Fibroblast of lung (primary cell): ENCODE data around the gene UGGT1. TPM values are rescaled to one million over a fixed set of nuclear protein-coding genes. Genes with fewer than 3 reads are reported as not detected.

Source experiments
- DNase-seq, 2 donors: peaks; one replicate each; pipeline versions ENCODE4 v3.0.0 to v3.0.0-alpha.2; 2010; ENCODE audit warnings: low read depth in 2 of 2
- H2AFZ ChIP-seq: 2 replicates; pipeline ENCODE4 v1.5.1; 2012; ENCODE audit warnings: low read length, control low read depth, inconsistent platforms
- H3K27ac ChIP-seq: 2 replicates; pipeline ENCODE4 v1.5.1; 2011; ENCODE audit warnings: low read length, control low read depth; ENCODE audit not compliant: insufficient read depth
- H3K27me3 ChIP-seq: 2 replicates; pipeline ENCODE4 v1.5.1; 2011; ENCODE audit warnings: mild to moderate bottlenecking, low read length; ENCODE audit not compliant: control insufficient read depth, insufficient read depth
- H3K36me3 ChIP-seq: 2 replicates; pipeline ENCODE4 v1.5.1; 2011; ENCODE audit warnings: low read length; ENCODE audit not compliant: control insufficient read depth, insufficient read depth
- H3K4me1 ChIP-seq: 2 replicates; pipeline ENCODE4 v1.5.1; 2011; ENCODE audit warnings: low read length; ENCODE audit not compliant: control insufficient read depth, insufficient read depth; ENCODE audit errors: extremely low read depth
- H3K4me2 ChIP-seq: 2 replicates; pipeline ENCODE4 v1.5.1; 2011; ENCODE audit warnings: low read length, control low read depth; ENCODE audit not compliant: insufficient read depth; ENCODE audit errors: extremely low read depth
- H3K4me3 ChIP-seq, 4 experiments: fragments of 200-600 bp in 1 of 4; sonication (generic) in 1 of 4; replicated peaks in 1 of 4; 2 replicates each; pipeline ENCODE4 v1.5.1; 2011 to 2016; ENCODE audit warnings: low read length in 4 of 4, low read depth in 3 of 4, mild to moderate bottlenecking in 3 of 4, control low read depth in 2 of 4, inconsistent platforms in 1 of 4, mixed read lengths in 1 of 4; ENCODE audit not compliant: insufficient read depth in 1 of 4; ENCODE audit errors: control extremely low read depth in 1 of 4
- H3K79me2 ChIP-seq: 2 replicates; pipeline ENCODE4 v1.5.1; 2012; ENCODE audit warnings: mild to moderate bottlenecking, low read length, inconsistent platforms; ENCODE audit not compliant: control insufficient read depth, insufficient read depth
- H3K9ac ChIP-seq: 2 replicates; pipeline ENCODE4 v1.5.1; 2011; ENCODE audit warnings: mild to moderate bottlenecking, low read length, control low read depth; ENCODE audit not compliant: insufficient read depth
- H3K9me3 ChIP-seq: 2 replicates; pipeline ENCODE4 v1.5.1; 2012; ENCODE audit warnings: low read depth, low read length; ENCODE audit not compliant: control insufficient read depth, insufficient read depth
- H4K20me1 ChIP-seq: 2 replicates; pipeline ENCODE4 v1.5.1; 2011; ENCODE audit warnings: low read length; ENCODE audit not compliant: control insufficient read depth, insufficient read depth; ENCODE audit errors: extremely low read depth
- EZH2 ChIP-seq: IDR thresholded peaks from 2 replicates; pipeline ENCODE4 v1.5.1; 2012; ENCODE audit warnings: low read length, control low read depth, mild to moderate bottlenecking; ENCODE audit errors: missing control alignments
- polyA plus RNA-seq, 2 donors: library from polyadenylated mRNA; depleted of rRNA in 1 of 2; stranded (reverse) in 1 of 2; unstranded in 1 of 2; fragments of >200 nt; gene quantifications; 2 replicates each; pipeline ENCODE4 v1.2.1, GENCODE V29; 2011 to 2012; ENCODE audit warnings: missing spikeins in 1 of 2
- total RNA-seq: library from RNA; depleted of rRNA; stranded (reverse); fragments of >200 nt; gene quantifications from 2 replicates; pipeline ENCODE4 v1.2.1, GENCODE V29; 2014
- TF ChIP-seq, protein P1 (sequence below), 2 donors: IDR thresholded peaks in 1 of 2; conservative IDR thresholded peaks in 1 of 2; 1 replicate in 1 of 2; 2 replicates in 1 of 2; pipeline ENCODE4 v1.5.1; 2011 to 2012; ENCODE audit warnings: low read length in 2 of 2, control low read depth in 1 of 2, inconsistent platforms in 1 of 2, low read depth in 1 of 2, mild to moderate bottlenecking in 1 of 2

Gene UGGT1
- total and polyA plus RNA-seq, 2 donors (not counting 1 experiment from before 2014, with no cell fraction given): 59.3 to 87.9 TPM

DNA sequence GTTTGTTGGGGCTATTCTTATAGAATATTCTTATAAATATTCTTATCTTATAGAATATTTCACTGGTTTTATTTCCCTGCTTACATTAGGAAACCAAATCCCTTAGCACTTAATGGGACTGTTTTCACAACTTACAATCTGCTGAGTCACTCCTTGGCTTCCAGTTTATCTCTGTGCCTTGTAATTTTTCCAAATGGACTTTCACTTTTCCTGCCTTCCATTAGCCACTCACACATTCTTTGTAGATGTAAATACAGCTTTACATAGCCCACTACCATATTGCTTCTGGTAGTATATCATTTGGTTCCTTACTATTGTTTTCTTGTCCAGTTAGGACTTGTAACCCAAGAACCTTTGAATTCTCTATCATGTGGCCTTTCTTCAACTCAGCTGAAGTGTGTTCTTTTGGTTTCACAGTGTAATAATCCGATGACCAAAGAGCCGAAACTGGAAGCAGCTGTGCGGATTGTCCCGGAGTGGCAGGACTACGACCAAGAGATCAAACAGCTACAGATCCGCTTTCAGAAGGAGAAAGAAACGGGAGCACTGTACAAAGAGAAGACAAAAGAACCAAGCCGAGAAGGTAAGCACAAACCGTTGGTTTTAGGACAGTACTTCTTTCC is 96.1 kb downstream of the UGGT1 start:
- Histone ChIP-seq H3K4me2 (peak overlapping the region; percentile 7), H4K20me1 (no peaks in the 10 kb centered on the region), H3K9ac (no peak overlapping the region), H3K4me1 (peaks cover 8% of the 10 kb centered on the region), H3K27ac (peak overlapping the region; percentile 41), H3K9me3 (no peaks in the 10 kb centered on the region), H3K79me2 (no peaks in the 10 kb centered on the region), H3K36me3 (peaks cover 8% of the 10 kb centered on the region), H3K4me3 (no peak overlapping the region), H3K27me3 (no peaks in the 10 kb centered on the region), H2AFZ (no peak overlapping the region)
- peak; percentile 81 to 82 for DNase-seq
- TF ChIP-seq, protein P1, sequence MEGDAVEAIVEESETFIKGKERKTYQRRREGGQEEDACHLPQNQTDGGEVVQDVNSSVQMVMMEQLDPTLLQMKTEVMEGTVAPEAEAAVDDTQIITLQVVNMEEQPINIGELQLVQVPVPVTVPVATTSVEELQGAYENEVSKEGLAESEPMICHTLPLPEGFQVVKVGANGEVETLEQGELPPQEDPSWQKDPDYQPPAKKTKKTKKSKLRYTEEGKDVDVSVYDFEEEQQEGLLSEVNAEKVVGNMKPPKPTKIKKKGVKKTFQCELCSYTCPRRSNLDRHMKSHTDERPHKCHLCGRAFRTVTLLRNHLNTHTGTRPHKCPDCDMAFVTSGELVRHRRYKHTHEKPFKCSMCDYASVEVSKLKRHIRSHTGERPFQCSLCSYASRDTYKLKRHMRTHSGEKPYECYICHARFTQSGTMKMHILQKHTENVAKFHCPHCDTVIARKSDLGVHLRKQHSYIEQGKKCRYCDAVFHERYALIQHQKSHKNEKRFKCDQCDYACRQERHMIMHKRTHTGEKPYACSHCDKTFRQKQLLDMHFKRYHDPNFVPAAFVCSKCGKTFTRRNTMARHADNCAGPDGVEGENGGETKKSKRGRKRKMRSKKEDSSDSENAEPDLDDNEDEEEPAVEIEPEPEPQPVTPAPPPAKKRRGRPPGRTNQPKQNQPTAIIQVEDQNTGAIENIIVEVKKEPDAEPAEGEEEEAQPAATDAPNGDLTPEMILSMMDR (conservative IDR thresholded peaks at IDR 0.05 in 1 of 2, IDR thresholded peaks at IDR 0.05 in 1 of 2; ENCODE audit: low read depth in 1 of 2, low read length in 2 of 2): no peak
- no peak for TF ChIP-seq EZH2

DNA sequence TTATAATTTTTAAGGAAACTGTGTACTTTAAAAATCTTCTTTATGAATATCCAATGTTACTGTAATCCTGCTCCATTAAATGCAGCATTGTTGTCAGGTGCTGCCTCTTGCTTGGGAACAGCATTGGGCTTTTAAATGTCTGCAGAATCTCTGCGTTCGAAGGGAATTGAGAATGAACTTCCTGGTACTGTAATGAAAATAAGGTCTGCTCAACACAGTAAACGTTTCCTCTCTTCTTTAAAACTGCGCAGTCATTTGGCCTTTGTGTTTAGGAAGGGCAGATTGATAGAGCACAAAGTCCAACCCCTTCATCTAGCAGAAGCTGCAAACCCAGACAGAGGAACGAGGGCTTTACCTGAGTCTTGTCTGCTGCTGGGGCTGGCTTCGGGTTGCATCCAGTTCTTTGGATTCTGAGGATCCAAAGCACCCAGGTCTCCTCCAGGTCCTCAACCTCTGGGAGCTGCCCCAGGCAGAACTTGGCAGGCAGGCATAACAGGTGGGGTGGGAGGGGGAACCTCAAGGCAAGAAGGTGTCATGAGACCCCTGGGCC is 104.5 kb downstream of the UGGT1 start:
- H3K9me3 ChIP-seq: no peaks in the 10 kb centered on the region
- H3K9ac ChIP-seq: no peak overlapping the region
- TF ChIP-seq, protein P1 (conservative IDR thresholded peaks at IDR 0.05 in 1 of 2, IDR thresholded peaks at IDR 0.05 in 1 of 2; ENCODE audit: low read depth in 1 of 2, low read length in 2 of 2): no peak
- H3K4me2 ChIP-seq: no peak overlapping the region
- no peaks in the 10 kb centered on the region for H3K79me2 ChIP-seq
- no peaks in the 10 kb centered on the region for H3K27me3 ChIP-seq
- no peak overlapping the region for H2AFZ ChIP-seq
- no peaks in the 10 kb centered on the region for H4K20me1 ChIP-seq
- H3K4me1 ChIP-seq: no peaks in the 10 kb centered on the region
- H3K4me3 ChIP-seq: no peak overlapping the region
- no peak for DNase-seq
- H3K36me3 ChIP-seq: peaks cover 2% of the 10 kb centered on the region
- no peak overlapping the region for H3K27ac ChIP-seq

DNA sequence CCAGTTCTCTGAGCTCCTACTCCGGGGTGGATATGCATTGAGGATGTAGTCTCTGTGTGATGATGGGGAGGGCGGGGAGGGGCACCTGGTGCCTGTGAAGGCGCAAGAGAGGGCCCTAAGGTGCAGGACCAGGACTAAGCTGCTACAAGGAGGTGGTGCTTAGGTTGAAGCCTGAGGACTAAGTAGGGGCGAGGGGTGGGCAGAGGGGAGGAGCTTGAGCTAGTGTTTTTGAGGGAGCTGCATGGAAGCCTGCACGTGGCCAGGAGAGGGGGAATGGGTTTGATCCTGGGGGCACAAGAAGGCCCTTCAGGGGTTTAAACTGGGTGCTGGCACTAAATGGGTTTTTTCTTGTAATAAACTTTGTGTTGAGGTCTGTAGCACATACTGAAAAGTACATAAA is 105.0 kb downstream of the UGGT1 start:
- DNase-seq: no peak
- Histone ChIP-seq H3K27ac (no peak overlapping the region), H4K20me1 (no peaks in the 10 kb centered on the region), H3K9ac (no peak overlapping the region), H3K9me3 (no peaks in the 10 kb centered on the region), H3K4me2 (peak overlapping the region; percentile 75), H3K4me1 (no peaks in the 10 kb centered on the region), H3K36me3 (no peaks in the 10 kb centered on the region), H3K27me3 (no peaks in the 10 kb centered on the region), H3K79me2 (no peaks in the 10 kb centered on the region), H3K4me3 (no peak overlapping the region), H2AFZ (no peak overlapping the region)
- no peak for TF ChIP-seq EZH2
- TF ChIP-seq, protein P1 (conservative IDR thresholded peaks at IDR 0.05 in 1 of 2, IDR thresholded peaks at IDR 0.05 in 1 of 2; ENCODE audit: low read depth in 1 of 2, low read length in 2 of 2): no peak
